K562 (cell line): ENCODE measurements around the gene FOXN3. TPM values are rescaled to one million over a fixed set of nuclear protein-coding genes. Genes with fewer than 3 reads are reported as not detected.

ENCODE experiments used
- ATAC-seq: fragments of 200-7000 bp; cut with Tn5 transposase; 3 replicates; pipeline ENCODE4 v1.9.1; 2020; ENCODE audit warnings: moderate library complexity
- BruUV-seq: library from RNA; stranded (reverse); fragments of 400-500 nt; replicated peaks from 2 replicates; lab custom pipeline; 2021; lab: Mats Ljungman, UMichigan
- CTCF ChIA-PET: fragments of 300-600 bp; formaldehyde crosslinking; extraction: SDS; loops from one replicate; lab custom pipeline; 2021; ENCODE audit warnings: low intra/inter-chr PET ratio; lab: Yijun Ruan, JAX
- POLR2A ChIA-PET: fragments of 300-600, 350-650 bp; sonication (Branson Sonifier 250); formaldehyde crosslinking; extraction: SDS; loops from one replicate; lab custom pipeline; 2021; ENCODE audit warnings: antibody characterized with exemption, inconsistent platforms; lab: Yijun Ruan, JAX
- DNase-seq, 4 experiments: peaks; one replicate each; pipeline versions ENCODE4 v3.0.0 to v3.0.0-alpha.2; 2011 to 2018; ENCODE audit warnings: low spot score in 3 of 4, mixed read lengths in 3 of 4; ENCODE audit errors: extremely low read depth in 1 of 4
- FAIRE-seq: peaks from 2 replicates; lab custom pipeline; 2011; peaks lifted over from hg19 to GRCh38; lab: Jason Lieb, UNC
- H2AFZ ChIP-seq: 2 replicates; pipeline ENCODE4 v1.6.0; 2011; ENCODE audit warnings: low read depth, low read length, control low read depth, inconsistent platforms
- H3K27ac ChIP-seq: fragments of 200-600 bp; 3 replicates; pipeline ENCODE4 v1.8.0; 2011; ENCODE audit warnings: low read depth, mild to moderate bottlenecking, control low read depth, inconsistent platforms, low read length, moderate library complexity, mixed read lengths; ENCODE audit errors: extremely low read depth
- H3K27me3 ChIP-seq, 2 experiments: fragments of 300-600 bp in 1 of 2; 2 replicates in 1 of 2; 3 replicates in 1 of 2; pipeline versions ENCODE4 v1.6.0 to v1.8.0; 2011; ENCODE audit warnings: inconsistent platforms in 2 of 2, low read length in 2 of 2, mild to moderate bottlenecking in 1 of 2, mixed read lengths in 1 of 2, moderate library complexity in 1 of 2; ENCODE audit not compliant: control insufficient read depth in 2 of 2, insufficient read depth in 2 of 2
- H3K36me3 ChIP-seq: fragments of 300-600 bp; 3 replicates; pipeline ENCODE4 v1.8.0; 2011; ENCODE audit warnings: mild to moderate bottlenecking, low read length, inconsistent platforms; ENCODE audit not compliant: control insufficient read depth, insufficient read depth
- H3K4me1 ChIP-seq, 2 experiments: fragments of 200-600 bp in 1 of 2; replicated peaks in 1 of 2; 2 replicates in 1 of 2; 3 replicates in 1 of 2; pipeline versions ENCODE4 v1.5.1 to v1.8.0; 2011; ENCODE audit warnings: inconsistent platforms in 2 of 2, low read length in 2 of 2, mild to moderate bottlenecking in 1 of 2, mixed read lengths in 1 of 2, moderate library complexity in 1 of 2; ENCODE audit not compliant: control insufficient read depth in 2 of 2, insufficient read depth in 2 of 2
- H3K4me2 ChIP-seq: 2 replicates; pipeline ENCODE4 v1.6.1; 2011; ENCODE audit warnings: low read length, control low read depth, inconsistent platforms, mixed read lengths; ENCODE audit not compliant: insufficient read depth
- H3K4me3 ChIP-seq: fragments of 200-600 bp; sonication (generic), shearing (Covaris generic); 2 replicates; pipeline ENCODE4 v1.5.1; 2016; ENCODE audit warnings: control low read depth, inconsistent platforms
- H3K79me2 ChIP-seq: fragments of 200-600 bp; 3 replicates; pipeline ENCODE4 v1.8.0; 2011; ENCODE audit warnings: low read length, inconsistent platforms; ENCODE audit not compliant: control insufficient read depth, insufficient read depth
- H3K9ac ChIP-seq, 2 experiments: 2 replicates each; pipeline versions ENCODE4 v1.6.0 to v1.6.1; 2011; ENCODE audit warnings: low read depth in 2 of 2, low read length in 2 of 2, control low read depth in 1 of 2, inconsistent platforms in 1 of 2, mild to moderate bottlenecking in 1 of 2, mixed read lengths in 1 of 2; ENCODE audit not compliant: insufficient read depth in 1 of 2
- H3K9me1 ChIP-seq: one replicate; pipeline ENCODE4 v1.6.0; 2011; ENCODE audit warnings: inconsistent platforms, mild to moderate bottlenecking, low read length, moderate library complexity; ENCODE audit not compliant: control insufficient read depth, insufficient read depth
- H3K9me3 ChIP-seq: replicated peaks from 2 replicates; pipeline ENCODE4 v1.5.1; 2011; ENCODE audit warnings: low read depth, low read length, inconsistent platforms; ENCODE audit not compliant: control insufficient read depth, insufficient read depth
- H4K20me1 ChIP-seq: replicated peaks from 2 replicates; pipeline ENCODE4 v1.6.1; 2011; ENCODE audit warnings: low read length, inconsistent platforms, mixed read lengths; ENCODE audit not compliant: control insufficient read depth, insufficient read depth
- RBM14 ChIP-seq: fragments of 200-400 bp; formaldehyde crosslinking; IDR thresholded peaks from 2 replicates; pipeline ENCODE4 v1.6.1; 2018; ENCODE audit warnings: low read depth, mild to moderate bottlenecking, low read length, moderate library complexity, borderline replicate concordance; ENCODE audit not compliant: insufficient read depth
- TCF7 ChIP-seq: sonication (generic); IDR thresholded peaks from 2 replicates; pipeline ENCODE4 v1.6.1; 2016; ENCODE audit warnings: antibody characterized with exemption, borderline replicate concordance
- ZBTB7A ChIP-seq: IDR thresholded peaks from 2 replicates; pipeline ENCODE4 v1.6.1; 2011; ENCODE audit warnings: low read depth, mild to moderate bottlenecking, low read length, moderate library complexity, borderline replicate concordance; ENCODE audit not compliant: control insufficient read depth
- ZNF146 ChIP-seq: IDR thresholded peaks from one replicate; pipeline ENCODE4 v1.6.1; 2018; ENCODE audit warnings: missing compliant biosample characterization; ENCODE audit not compliant: unreplicated experiment
- ZNF431 ChIP-seq: sonication (generic); formaldehyde crosslinking; IDR thresholded peaks from 2 replicates; pipeline ENCODE4 v1.8.0; 2022; ENCODE audit warnings: mild to moderate bottlenecking, missing genetic modification reagents
- WGBS: fragments of 100-300 bp; shearing (Covaris generic); methylation state at CpG from one replicate; pipeline ENCODE4 v1.1.6; 2016; ENCODE audit warnings: low coverage, mixed read lengths; ENCODE audit not compliant: insufficient coverage; ENCODE audit errors: missing lambda C conversion rate; 5-methylcytosine and 5-hydroxymethylcytosine counted together
- in situ Hi-C: fragments of 300-500 bp; cut with MboI; formaldehyde crosslinking; loops from 4 replicates; pipeline ENCODE4 v1.15.0; 2018; ENCODE audit warnings: inconsistent platforms, mixed read lengths
- intact Hi-C: fragments of 100-400 bp; cut with micrococcal nuclease; formaldehyde crosslinking; loops from 2 replicates; pipeline ENCODE4 v1.14.2; 2022
- polyA plus RNA-seq, 8 experiments: library from polyadenylated mRNA; depleted of rRNA in 4 of 8; stranded (reverse) in 5 of 8; unstranded in 3 of 8; fragments of >200 nt; fragmentation: Nextera tagmentation in 2 of 8; fragmentation: Illumina TruSeq in 1 of 8; extraction: Ambion mirVana in 2 of 8; extraction: Trizol in 1 of 8; gene quantifications; 2 replicates each; pipeline versions ENCODE4 v1.2.1 to v1.2.3, GENCODE V29; 2011 to 2014; ENCODE audit warnings: inconsistent platforms in 1 of 8, missing spikeins in 1 of 8
- total RNA-seq, 7 experiments: library from RNA; depleted of rRNA in 6 of 7; stranded (reverse); fragments of >200 nt in 6 of 7; fragmentation: Illumina TruSeq in 2 of 7; extraction: Trizol in 2 of 7; gene quantifications; 2 replicates each; pipeline versions ENCODE4 v1.2.1 to v1.2.3, GENCODE V29; 2011 to 2021; ENCODE audit warnings: low replicate concordance in 1 of 7
- TF ChIP-seq, protein P1 (sequence below): fragments of 250-450 bp; sonication (Bioruptor Pico); IDR thresholded peaks from 2 replicates; pipeline ENCODE4 v1.8.0; 2022; ENCODE audit warnings: moderate library complexity, mild to moderate bottlenecking, inconsistent platforms

Gene FOXN3
- total and polyA plus RNA-seq, 9 of the 15 experiments (the other 6 are each of a cell fraction or from before 2014, with no cell fraction given): 0.07 to 1.3 (median 0.40) TPM

DNA sequence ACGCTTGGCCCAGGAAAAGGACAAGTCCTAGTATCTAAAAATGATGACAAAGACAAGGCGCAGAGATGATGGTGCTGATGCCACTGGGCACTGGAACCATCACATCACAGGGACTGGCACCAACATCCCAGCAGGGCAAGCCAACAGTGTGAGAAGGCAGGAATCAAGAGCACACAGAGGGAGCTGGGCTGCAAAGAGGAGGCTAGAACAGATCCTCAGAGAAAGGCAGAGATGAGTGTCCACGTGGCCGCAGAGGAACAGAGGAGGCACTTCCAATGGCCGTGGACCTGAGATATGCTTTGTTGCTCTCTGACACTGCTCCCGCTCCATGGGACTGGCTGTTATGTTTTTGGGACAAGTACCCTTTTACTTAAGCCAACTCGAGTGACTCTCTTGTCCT is 17.9 kb downstream of the FOXN3 start:
- H3K36me3 ChIP-seq: no peaks in the 10 kb centered on the region
- H3K27me3 ChIP-seq: peaks cover 0 to 5% of the 10 kb centered on the region in 2 experiments; a peak in 1 of 5 replicates
- in situ Hi-C loops: no loop called here
- no TSS peak for BruUV-seq
- no peak overlapping the region for H3K4me3 ChIP-seq
- WGBS: 2% methylated on average over 7 of the region's 7 CpGs
- H3K9ac ChIP-seq: no peak overlapping the region
- no peak overlapping the region for H3K27ac ChIP-seq
- FAIRE-seq: no peak
- DNase-seq: no peak
- H3K9me1 ChIP-seq: no peaks in the 10 kb centered on the region
- H3K4me2 ChIP-seq: no peak overlapping the region
- ChIA-PET CTCF (no interaction called here), POLR2A (interaction anchor here (0.9 kb wide), 1 partner anchor 14 kb away, joined by 3 read pairs; no protein-coding TSS in a partner anchor)
- TF ChIP-seq TCF7 (no peak), ZNF431 (CRISPR knock-in tag) (no peak), RBM14 (no peak), ZNF146 (CRISPR knock-in tag) (no peak), ZBTB7A (no peak)
- TF ChIP-seq, protein P1, sequence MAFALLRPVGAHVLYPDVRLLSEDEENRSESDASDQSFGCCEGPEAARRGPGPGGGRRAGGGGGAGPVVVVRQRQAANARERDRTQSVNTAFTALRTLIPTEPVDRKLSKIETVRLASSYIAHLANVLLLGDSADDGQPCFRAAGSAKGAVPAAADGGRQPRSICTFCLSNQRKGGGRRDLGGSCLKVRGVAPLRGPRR (CRISPR knock-in tag): no peak
- H3K79me2 ChIP-seq: no peaks in the 10 kb centered on the region
- no peaks in the 10 kb centered on the region; the same call in 1 of the 2 replicates for H4K20me1 ChIP-seq
- no peaks in the 10 kb centered on the region for H3K4me1 ChIP-seq
- ATAC-seq: no peak
- no peaks in the 10 kb centered on the region for H3K9me3 ChIP-seq
- intact Hi-C loops: no loop called here
- no peak overlapping the region for H2AFZ ChIP-seq
